ENCODE measurements around the gene PTP4A2.

PTP4A2 gene

DNA sequence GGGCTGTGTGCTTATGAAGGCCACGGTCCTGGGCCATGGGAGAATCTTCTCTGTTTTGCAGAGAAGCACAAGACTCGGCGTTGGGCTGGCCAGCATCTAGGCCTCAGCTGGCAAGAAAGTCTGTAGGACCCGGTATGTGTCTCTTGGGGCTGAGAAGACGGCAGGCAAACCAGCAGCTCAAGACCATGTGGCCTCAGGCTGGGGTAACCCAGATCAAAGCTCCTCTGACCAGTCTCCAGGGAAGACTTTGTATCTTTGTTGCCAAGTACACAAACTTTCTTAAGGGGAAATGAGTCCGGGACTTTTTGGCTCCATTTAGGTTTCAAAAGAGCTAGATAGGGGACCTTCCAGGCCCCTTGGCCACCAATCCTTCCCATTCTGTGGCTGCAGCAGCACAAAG lies 60.1 kb downstream of the PTP4A2 start:
- H3K4me3 ChIP-seq (ENCODE audit: low read depth in 1 of 2, low read length in 2 of 2), result no peak overlapping the region
- H3K9me3 ChIP-seq (ENCODE audit: low read length), result no peaks in the 10 kb centered on the region
- H3K36me3 ChIP-seq (ENCODE audit: insufficient read depth, low read length), result no peaks in the 10 kb centered on the region
- no peaks in the 10 kb centered on the region for H3K27me3 ChIP-seq (ENCODE audit: control insufficient read depth in 1 of 2, insufficient read depth in 2 of 2, low read length in 2 of 2)
- H3K9ac ChIP-seq (ENCODE audit: low read length), result no peak overlapping the region
- H3K27ac ChIP-seq (ENCODE audit: low read depth, low read length), result no peak overlapping the region
- no peaks in the 10 kb centered on the region for H3K4me1 ChIP-seq (ENCODE audit: insufficient read depth, low read length)

DNA sequence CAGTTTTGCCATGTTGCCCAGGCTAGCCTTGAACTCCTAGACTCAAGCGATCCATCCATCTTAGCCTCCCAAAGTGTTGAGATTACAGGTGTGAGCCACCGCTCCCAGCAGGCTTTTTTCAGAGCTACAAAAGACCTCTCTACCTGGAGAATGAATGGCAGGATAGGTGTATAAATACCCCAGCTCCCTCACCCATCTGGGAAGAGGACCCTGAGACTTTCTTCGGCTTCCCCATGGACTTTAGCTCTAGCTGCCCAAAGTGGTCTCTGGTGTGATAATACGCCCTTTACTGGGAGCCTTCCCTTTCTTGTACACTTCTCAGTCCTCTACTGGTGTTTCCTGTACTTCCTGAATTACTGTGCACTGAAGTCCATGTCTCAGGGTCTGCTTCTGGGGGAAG lies 60.6 kb downstream of the PTP4A2 start:
- Histone ChIP-seq H3K27me3 (ENCODE audit: control insufficient read depth in 1 of 2, insufficient read depth in 2 of 2, low read length in 2 of 2) (no peaks in the 10 kb centered on the region), H3K4me3 (ENCODE audit: low read depth in 1 of 2, low read length in 2 of 2) (no peak overlapping the region), H3K4me1 (ENCODE audit: insufficient read depth, low read length) (no peaks in the 10 kb centered on the region), H3K36me3 (ENCODE audit: insufficient read depth, low read length) (no peaks in the 10 kb centered on the region), H3K9me3 (ENCODE audit: low read length) (no peaks in the 10 kb centered on the region), H3K27ac (ENCODE audit: low read depth, low read length) (no peak overlapping the region), H3K9ac (ENCODE audit: low read length) (no peak overlapping the region)

DNA sequence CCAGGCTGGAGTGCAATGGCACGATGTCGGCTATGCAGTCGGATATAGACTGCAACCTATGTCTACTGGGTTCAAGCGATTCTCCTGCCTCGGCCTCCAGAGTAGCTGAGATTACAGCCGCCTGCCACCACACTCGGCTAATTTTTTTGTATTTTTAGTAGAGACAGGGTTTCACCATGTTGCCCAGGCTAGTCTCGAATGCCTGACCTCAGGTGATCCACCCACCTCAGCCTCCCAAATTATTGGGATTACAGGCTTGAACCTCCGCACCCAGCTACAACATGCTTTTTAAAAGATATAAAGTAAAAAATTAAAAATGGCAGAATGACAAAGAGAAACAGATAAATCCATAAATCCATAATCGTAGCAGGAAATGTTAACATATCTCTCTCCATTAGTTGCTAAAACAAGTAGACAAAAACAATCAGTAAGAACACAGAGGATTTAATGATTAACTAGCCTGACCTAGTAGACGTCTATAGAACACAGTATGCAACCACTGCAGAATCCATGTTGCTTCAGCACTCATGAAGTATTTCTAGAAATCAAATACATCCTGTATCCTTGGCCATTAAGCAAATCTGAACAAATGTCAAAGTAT lies 62.4 kb downstream of the PTP4A2 start:
- Histone ChIP-seq H3K27me3 (ENCODE audit: control insufficient read depth in 1 of 2, insufficient read depth in 2 of 2, low read length in 2 of 2) (no peaks in the 10 kb centered on the region), H3K4me1 (ENCODE audit: insufficient read depth, low read length) (no peaks in the 10 kb centered on the region), H3K9ac (ENCODE audit: low read length) (no peak overlapping the region), H3K9me3 (ENCODE audit: low read length) (no peaks in the 10 kb centered on the region), H3K27ac (ENCODE audit: low read depth, low read length) (no peak overlapping the region), H3K4me3 (ENCODE audit: low read depth in 1 of 2, low read length in 2 of 2) (no peak overlapping the region), H3K36me3 (ENCODE audit: insufficient read depth, low read length) (no peaks in the 10 kb centered on the region)

DNA sequence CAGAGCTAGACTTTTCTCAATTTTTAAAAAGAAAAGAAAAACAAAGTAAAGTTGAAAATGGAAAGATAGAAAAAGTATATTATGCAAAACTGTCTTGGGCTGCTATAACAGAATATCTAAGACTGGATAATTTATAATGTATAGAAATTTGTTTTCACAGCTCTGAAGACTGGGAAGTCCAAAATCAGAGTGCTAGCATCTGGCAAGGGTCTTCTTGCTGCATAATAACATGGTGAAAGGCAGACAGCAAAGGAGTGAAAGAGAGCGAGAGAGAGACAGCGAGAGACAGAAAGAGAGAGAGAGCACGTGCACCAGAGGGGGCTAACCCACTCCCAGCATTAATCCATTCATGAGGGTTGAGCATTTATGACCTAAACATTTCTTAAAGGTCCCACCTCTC lies 63.2 kb downstream of the PTP4A2 start:
- no peaks in the 10 kb centered on the region for H3K4me1 ChIP-seq (ENCODE audit: insufficient read depth, low read length)
- no peak overlapping the region for H3K4me3 ChIP-seq (ENCODE audit: low read depth in 1 of 2, low read length in 2 of 2)
- no peak overlapping the region for H3K9ac ChIP-seq (ENCODE audit: low read length)
- no peak overlapping the region for H3K27ac ChIP-seq (ENCODE audit: low read depth, low read length)
- no peaks in the 10 kb centered on the region for H3K9me3 ChIP-seq (ENCODE audit: low read length)
- no peaks in the 10 kb centered on the region for H3K36me3 ChIP-seq (ENCODE audit: insufficient read depth, low read length)
- H3K27me3 ChIP-seq (ENCODE audit: control insufficient read depth in 1 of 2, insufficient read depth in 2 of 2, low read length in 2 of 2), result no peaks in the 10 kb centered on the region

DNA sequence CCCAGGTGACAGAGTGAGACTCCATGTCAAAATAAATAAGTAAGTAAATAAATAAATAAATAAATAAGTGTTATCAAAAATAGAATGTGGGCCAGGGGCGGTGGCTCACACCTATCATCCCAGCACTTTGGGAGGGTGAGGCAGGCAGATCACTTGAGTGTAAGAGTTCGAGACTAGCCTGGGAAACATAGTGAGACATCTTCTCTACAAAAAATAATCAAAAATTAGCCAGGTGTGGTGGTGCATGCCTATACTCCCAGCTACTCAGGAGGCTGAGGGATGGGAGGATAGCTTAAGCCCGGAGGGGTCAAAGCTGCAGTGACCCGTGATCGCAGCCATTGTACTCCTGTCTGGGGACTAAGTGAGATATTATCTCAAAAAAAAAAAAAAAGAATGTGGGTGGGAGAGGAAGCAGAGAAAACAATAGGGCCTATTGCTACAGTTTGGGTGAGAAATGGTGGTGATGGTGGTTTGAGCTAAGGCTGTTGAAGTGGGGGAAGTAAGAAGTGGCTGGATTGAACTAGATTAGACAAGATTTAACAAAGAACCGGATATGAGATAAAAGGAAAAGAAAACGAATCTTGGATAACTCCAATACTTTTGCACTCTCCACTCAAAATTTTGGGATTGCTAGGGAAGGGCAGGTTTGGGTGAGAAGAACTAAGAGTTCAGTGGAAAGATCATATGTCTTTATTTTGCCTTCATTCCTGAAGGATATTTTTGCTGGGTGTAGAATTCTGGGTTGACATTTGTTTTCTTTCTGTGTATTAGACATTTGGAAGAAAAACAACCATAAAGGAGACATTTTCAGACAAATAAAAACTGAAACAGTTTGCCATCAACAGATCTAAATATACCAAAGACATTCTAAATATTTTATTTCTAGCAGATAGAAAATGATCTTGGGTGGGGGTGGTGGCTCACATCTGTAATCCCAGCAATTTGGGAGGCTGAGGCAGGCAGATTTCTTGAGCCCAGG lies 65.2 kb downstream of the PTP4A2 start:
- Histone ChIP-seq H3K9ac (ENCODE audit: low read length) (no peak overlapping the region), H3K27ac (ENCODE audit: low read depth, low read length) (no peak overlapping the region), H3K4me1 (ENCODE audit: insufficient read depth, low read length) (no peaks in the 10 kb centered on the region), H3K36me3 (ENCODE audit: insufficient read depth, low read length) (no peaks in the 10 kb centered on the region), H3K9me3 (ENCODE audit: low read length) (no peaks in the 10 kb centered on the region), H3K4me3 (ENCODE audit: low read depth in 1 of 2, low read length in 2 of 2) (no peak overlapping the region), H3K27me3 (ENCODE audit: control insufficient read depth in 1 of 2, insufficient read depth in 2 of 2, low read length in 2 of 2) (no peaks in the 10 kb centered on the region)

DNA sequence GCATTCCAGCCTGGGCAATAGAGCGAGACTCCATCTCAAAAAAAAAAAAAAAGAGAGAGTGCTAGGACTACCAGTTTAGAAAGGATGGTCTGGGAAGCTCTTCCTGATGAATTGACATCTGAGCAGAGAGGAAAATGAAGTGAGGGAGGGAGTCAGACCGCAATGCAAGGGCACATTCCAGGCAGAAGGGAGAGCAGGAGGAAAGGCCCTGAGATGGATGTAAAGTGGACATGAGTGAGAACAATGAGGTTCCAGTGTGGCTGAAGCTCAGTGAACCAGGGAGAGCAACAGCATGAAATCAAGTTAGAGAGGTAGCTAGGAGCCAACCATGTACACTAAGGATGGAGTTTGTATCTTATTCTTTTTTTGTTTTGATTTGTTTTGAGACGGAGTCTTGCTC lies 66.5 kb downstream of the PTP4A2 start:
- Histone ChIP-seq H3K27ac (ENCODE audit: low read depth, low read length) (no peak overlapping the region), H3K4me3 (ENCODE audit: low read depth in 1 of 2, low read length in 2 of 2) (no peak overlapping the region)

DNA sequence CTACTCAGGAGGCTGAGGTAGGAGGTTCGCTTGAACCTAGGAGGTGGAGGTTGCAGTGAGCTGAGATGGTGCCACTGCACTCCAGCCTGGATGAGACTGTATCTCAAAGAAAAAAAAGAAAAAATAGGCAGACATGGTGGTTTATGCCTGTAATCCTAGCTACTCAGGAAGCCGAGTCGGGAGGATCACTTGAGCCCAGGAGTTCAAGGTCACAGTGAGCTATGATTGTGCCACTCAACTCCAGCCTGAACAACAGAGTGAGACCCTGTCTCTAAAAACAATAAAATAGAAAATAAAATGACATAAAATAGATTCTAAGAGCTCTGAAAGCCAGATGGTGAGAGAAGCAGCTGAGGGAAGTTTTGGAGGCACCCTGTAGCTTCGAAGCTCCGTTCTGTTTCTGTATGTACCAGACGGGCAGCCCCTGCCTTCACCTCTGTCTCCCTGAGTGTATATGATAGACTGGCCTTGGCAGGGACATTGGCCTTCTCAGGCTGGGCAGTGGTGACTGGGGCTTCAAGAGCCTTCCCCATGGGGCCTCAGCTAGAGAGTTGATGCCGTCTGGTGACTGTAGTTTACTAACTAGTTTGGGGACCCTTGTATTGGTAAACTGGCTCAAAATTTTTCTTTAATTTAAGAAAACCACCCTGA lies 68.0 kb downstream of the PTP4A2 start:
- Histone ChIP-seq H3K4me1 (ENCODE audit: insufficient read depth, low read length) (no peaks in the 10 kb centered on the region), H3K4me3 (ENCODE audit: low read depth in 1 of 2, low read length in 2 of 2) (no peak overlapping the region), H3K36me3 (ENCODE audit: insufficient read depth, low read length) (no peaks in the 10 kb centered on the region), H3K27ac (ENCODE audit: low read depth, low read length) (no peak overlapping the region), H3K9me3 (ENCODE audit: low read length) (no peaks in the 10 kb centered on the region), H3K9ac (ENCODE audit: low read length) (no peak overlapping the region), H3K27me3 (ENCODE audit: control insufficient read depth in 1 of 2, insufficient read depth in 2 of 2, low read length in 2 of 2) (no peaks in the 10 kb centered on the region)

More for the DNA sequence above, 66.5 kb downstream of the PTP4A2 start:
- Histone ChIP-seq H3K27me3 (ENCODE audit: control insufficient read depth in 1 of 2, insufficient read depth in 2 of 2, low read length in 2 of 2) (no peaks in the 10 kb centered on the region), H3K36me3 (ENCODE audit: insufficient read depth, low read length) (no peaks in the 10 kb centered on the region), H3K9me3 (ENCODE audit: low read length) (no peaks in the 10 kb centered on the region), H3K4me1 (ENCODE audit: insufficient read depth, low read length) (no peaks in the 10 kb centered on the region), H3K9ac (ENCODE audit: low read length) (no peak overlapping the region)

DNA sequence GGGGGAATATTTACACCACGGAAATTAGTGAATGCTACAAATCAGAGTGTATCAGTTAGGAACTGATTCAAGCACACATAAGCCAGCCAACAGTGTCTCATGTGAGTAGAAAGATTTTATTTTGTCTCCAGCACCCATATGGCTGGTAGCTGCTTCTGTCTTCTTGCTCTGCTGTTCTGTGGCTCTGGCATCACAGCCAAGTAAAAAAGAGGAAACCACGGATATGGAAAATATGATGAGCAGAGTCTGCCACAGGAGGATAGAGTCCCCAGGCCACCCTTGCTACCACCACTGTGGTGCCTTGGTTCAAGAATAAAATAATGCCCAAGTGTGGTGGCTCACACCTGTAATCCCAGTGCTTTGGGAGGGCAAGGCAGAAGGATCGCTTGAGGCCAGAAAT lies 68.7 kb downstream of the PTP4A2 start:
- Histone ChIP-seq H3K27ac (ENCODE audit: low read depth, low read length) (no peak overlapping the region), H3K9ac (ENCODE audit: low read length) (no peak overlapping the region), H3K4me3 (ENCODE audit: low read depth in 1 of 2, low read length in 2 of 2) (no peak overlapping the region), H3K27me3 (ENCODE audit: control insufficient read depth in 1 of 2, insufficient read depth in 2 of 2, low read length in 2 of 2) (no peaks in the 10 kb centered on the region), H3K9me3 (ENCODE audit: low read length) (no peaks in the 10 kb centered on the region), H3K4me1 (ENCODE audit: insufficient read depth, low read length) (no peaks in the 10 kb centered on the region), H3K36me3 (ENCODE audit: insufficient read depth, low read length) (no peaks in the 10 kb centered on the region)

DNA sequence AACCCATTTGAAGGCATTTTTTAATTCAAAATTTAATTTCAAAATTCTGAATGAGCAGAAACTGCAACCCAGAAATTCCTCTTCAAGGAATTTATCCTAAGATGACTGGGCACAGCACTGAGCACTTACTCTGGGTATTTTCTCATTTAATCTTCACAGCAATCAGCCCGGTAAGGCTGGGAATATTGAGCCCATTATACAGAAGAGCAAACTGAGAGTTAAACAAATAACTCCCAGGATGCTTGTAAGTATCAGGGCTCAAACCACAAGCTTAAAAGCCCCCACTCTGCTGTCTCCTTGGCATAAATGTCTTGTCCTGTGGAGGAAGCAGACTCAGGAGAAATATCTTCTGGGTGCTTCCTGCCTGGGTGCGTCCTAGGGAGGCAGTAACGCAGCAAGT lies 69.3 kb downstream of the PTP4A2 start:
- H3K4me1 ChIP-seq (ENCODE audit: insufficient read depth, low read length), result no peaks in the 10 kb centered on the region
- H3K36me3 ChIP-seq (ENCODE audit: insufficient read depth, low read length), result no peaks in the 10 kb centered on the region
- H3K9me3 ChIP-seq (ENCODE audit: low read length), result no peaks in the 10 kb centered on the region
- no peak overlapping the region for H3K27ac ChIP-seq (ENCODE audit: low read depth, low read length)
- H3K4me3 ChIP-seq (ENCODE audit: low read depth in 1 of 2, low read length in 2 of 2), result no peak overlapping the region
- no peaks in the 10 kb centered on the region for H3K27me3 ChIP-seq (ENCODE audit: control insufficient read depth in 1 of 2, insufficient read depth in 2 of 2, low read length in 2 of 2)
- H3K9ac ChIP-seq (ENCODE audit: low read length), result no peak overlapping the region

DNA sequence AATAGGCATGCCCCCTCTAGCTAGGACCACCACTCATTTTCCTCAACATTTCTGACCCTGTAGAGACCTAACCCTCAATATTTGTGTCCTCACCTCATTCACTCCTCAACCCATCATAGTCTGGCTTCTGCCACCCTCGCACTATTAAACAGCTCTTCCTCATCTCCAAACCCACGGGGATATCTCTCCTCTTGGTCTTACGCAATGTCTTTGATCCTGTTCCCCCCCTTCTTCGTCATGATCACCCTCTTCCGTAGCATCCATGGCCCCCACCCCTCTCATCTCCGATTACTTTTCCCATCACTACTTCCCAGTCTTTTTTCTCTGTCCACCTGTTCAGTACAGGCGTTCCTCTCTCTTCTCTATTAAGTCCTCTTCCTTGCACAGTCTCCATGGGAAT lies 70.6 kb downstream of the PTP4A2 start:
- H3K4me1 ChIP-seq (ENCODE audit: insufficient read depth, low read length), result no peaks in the 10 kb centered on the region
- H3K9ac ChIP-seq (ENCODE audit: low read length), result no peak overlapping the region
- no peak overlapping the region for H3K27ac ChIP-seq (ENCODE audit: low read depth, low read length)
- no peak overlapping the region for H3K4me3 ChIP-seq (ENCODE audit: low read depth in 1 of 2, low read length in 2 of 2)
- no peaks in the 10 kb centered on the region for H3K36me3 ChIP-seq (ENCODE audit: insufficient read depth, low read length)
- H3K9me3 ChIP-seq (ENCODE audit: low read length), result no peaks in the 10 kb centered on the region
- H3K27me3 ChIP-seq (ENCODE audit: control insufficient read depth in 1 of 2, insufficient read depth in 2 of 2, low read length in 2 of 2), result no peaks in the 10 kb centered on the region

DNA sequence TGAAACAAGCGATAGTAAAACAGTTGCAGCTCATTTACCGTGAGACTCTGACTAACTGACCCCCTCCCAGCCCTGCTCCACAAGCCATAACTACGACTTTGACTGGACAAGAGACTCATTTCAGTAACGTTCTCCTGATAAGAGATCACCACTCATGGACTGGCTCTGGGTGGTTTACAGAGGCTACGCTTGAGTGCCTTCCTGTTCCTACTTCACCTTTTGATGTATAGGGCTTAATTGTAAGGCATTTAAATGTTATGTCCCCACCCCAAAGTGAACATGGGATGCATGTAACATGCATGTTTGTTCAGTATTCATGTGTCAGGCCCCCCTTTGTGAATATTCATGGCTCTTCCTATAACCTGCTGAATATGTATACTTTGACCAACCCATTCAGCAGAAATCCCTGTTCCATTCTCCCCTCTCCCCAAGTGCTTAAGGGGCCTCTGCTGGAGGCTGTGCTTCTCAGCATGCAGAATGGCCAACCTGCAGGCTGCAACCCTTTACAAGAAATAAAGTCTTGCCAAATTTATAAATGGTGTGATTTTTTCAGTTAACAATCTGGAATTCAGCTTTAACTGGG lies 71.6 kb downstream of the PTP4A2 start:
- Histone ChIP-seq H3K36me3 (ENCODE audit: insufficient read depth, low read length) (no peaks in the 10 kb centered on the region), H3K9me3 (ENCODE audit: low read length) (no peaks in the 10 kb centered on the region), H3K27me3 (ENCODE audit: control insufficient read depth in 1 of 2, insufficient read depth in 2 of 2, low read length in 2 of 2) (no peaks in the 10 kb centered on the region), H3K27ac (ENCODE audit: low read depth, low read length) (no peak overlapping the region), H3K4me3 (ENCODE audit: low read depth in 1 of 2, low read length in 2 of 2) (no peak overlapping the region), H3K9ac (ENCODE audit: low read length) (no peak overlapping the region), H3K4me1 (ENCODE audit: insufficient read depth, low read length) (no peaks in the 10 kb centered on the region)
